ENCODE data around the gene SLC7A6.

SLC7A6 gene

DNA sequence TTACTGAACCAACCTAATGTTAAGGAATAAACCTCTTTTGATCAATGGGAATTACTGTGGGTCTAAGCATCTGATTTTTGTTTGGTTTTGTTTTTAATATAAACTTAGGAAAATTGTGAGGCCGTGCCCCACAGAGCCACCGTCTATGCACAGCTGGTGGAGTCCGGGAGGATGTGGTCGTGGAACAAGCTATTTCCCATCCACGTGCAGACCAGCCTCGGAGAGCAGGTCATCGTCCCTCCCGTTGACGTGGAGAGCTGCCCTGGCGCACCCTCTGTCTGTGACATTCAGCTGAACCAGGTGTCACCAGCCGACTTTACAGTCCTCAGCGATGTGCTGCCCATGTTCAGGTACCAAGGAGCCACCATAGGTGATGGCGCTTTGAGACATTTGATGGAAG is 74.9 kb downstream of the SLC7A6 start:
- no peak for DNase-seq (ENCODE audit: insufficient read length, low spot score)
- FAIRE-seq: no peak
- TF ChIP-seq POLR2A (IDR thresholded peaks at IDR 0.05; ENCODE audit: low read depth, low read length): no peak

DNA sequence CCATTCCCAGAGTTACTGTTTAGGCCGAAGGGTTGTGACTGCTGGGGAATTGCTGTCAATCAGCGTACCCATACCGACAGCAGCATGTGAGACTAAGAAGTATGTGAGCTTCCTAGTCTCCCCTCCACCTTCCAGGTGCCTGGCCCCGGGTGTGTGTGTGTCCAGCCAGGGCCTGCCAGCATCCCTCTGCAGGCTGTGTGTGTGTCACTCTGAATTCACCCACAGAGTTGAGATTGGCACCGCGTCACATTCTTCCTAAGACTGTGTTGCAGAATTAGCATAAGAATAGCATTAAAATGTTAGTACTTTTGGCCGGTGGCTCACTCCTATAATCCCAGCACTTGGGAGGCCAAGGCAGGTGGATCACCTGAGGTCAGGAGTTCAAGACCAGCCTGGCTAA is 78.3 kb downstream of the SLC7A6 start:
- FAIRE-seq (no peak), DNase-seq (ENCODE audit: insufficient read length, low spot score) (no peak)
- TF ChIP-seq POLR2A (IDR thresholded peaks at IDR 0.05; ENCODE audit: low read depth, low read length): no peak

DNA sequence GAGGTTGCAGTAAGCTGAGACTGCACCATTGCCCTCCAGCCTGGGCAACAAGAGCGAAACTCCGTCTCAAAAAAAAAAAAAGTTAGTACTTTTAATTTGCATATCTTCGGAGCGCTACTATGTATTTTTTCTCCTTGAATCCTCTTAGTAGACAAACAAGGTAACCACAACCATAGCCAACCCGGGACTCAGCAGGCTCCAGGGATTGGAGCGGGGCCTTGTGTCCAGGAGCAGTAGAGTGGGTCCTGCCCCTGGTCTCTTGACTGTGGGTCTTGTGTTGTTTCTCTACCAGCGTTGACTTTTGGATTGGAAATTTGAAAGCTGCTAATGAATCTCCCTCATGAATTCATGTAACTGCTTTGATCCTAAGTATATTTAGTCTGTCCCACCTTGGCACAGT is 78.8 kb downstream of the SLC7A6 start:
- no peak for TF ChIP-seq POLR2A (IDR thresholded peaks at IDR 0.05; ENCODE audit: low read depth, low read length)
- no peak for FAIRE-seq
- DNase-seq (ENCODE audit: insufficient read length, low spot score): no peak

DNA sequence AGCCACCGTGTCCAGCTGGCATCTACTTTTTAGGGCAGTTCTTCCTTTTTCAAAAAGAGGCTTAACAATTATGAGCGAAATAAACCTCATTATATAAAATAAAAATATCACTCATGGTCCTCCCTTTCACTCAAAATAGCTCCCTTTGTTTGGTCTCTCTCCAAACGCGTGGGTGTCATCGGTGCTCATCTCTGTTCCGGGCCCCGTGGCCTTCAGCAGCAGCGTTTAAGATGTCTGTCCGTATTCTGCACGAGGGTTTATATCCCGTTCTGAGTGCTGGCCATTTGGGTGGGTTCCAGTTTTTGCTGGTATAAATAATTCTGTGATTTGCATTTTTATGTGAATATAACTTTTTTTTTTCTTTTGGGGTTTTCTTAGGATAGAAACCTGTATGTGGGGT is 79.9 kb downstream of the SLC7A6 start:
- DNase-seq (ENCODE audit: insufficient read length, low spot score): no peak
- TF ChIP-seq POLR2A (IDR thresholded peaks at IDR 0.05; ENCODE audit: low read depth, low read length): no peak
- FAIRE-seq: no peak

DNA sequence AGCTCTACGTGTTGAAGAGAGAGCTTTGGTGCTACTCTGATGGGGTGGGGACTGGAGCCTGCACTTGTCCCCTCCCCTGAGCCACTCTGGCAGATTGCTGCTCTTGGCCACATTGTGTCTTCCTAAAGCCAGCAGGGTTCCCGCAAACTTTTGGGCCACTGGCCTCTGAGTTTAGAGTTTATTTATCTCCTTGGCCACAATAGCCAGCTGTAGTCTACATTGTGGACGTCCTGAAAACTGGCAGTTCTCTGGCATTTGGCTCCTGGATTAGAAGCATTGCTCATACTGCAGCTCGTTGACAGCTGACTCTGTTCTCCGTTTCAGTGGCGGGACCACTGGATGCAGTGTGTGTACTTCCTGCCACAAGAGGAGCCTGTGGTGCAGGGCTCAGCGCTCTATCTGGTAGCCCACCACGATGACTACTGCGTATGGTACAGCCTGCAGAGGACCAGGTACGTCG is 81.1 kb downstream of the SLC7A6 start:
- TF ChIP-seq POLR2A (IDR thresholded peaks at IDR 0.05; ENCODE audit: low read depth, low read length): no peak
- no peak for FAIRE-seq
- DNase-seq (ENCODE audit: insufficient read length, low spot score): no peak

DNA sequence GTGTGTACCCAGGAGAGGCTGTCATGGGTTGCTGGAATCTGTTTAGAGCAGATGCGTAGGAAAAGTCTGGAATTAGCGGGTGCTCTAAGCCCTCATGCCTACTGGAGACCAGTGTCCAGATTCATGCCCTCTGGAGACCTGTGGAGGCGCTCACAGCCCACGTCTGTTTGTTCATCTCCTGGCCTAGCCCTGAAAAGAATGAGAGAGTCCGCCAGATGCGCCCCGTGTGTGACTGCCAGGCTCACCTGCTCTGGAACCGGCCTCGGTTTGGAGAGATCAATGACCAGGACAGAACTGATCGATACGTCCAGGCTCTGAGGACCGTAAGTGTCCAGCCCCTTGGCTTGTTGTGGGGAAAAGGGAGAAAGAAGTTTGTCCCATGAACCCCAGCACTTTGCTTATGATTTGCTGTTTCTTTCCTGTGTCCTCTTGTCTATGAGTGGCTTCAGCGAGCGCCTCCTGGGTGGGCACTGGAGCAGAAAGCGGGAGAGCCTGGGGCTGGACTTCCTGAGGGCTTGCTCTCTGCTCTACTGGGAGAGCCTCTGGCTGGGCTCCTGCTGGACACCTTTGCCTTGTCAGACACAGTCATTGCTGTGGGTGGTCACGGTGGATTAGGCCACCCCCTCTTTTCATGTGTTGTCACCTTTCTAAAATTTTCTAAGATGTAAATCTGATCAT is 81.8 kb downstream of the SLC7A6 start:
- no peak for TF ChIP-seq POLR2A (IDR thresholded peaks at IDR 0.05; ENCODE audit: low read depth, low read length)
- no peak for FAIRE-seq
- no peak for DNase-seq (ENCODE audit: insufficient read length, low spot score)

DNA sequence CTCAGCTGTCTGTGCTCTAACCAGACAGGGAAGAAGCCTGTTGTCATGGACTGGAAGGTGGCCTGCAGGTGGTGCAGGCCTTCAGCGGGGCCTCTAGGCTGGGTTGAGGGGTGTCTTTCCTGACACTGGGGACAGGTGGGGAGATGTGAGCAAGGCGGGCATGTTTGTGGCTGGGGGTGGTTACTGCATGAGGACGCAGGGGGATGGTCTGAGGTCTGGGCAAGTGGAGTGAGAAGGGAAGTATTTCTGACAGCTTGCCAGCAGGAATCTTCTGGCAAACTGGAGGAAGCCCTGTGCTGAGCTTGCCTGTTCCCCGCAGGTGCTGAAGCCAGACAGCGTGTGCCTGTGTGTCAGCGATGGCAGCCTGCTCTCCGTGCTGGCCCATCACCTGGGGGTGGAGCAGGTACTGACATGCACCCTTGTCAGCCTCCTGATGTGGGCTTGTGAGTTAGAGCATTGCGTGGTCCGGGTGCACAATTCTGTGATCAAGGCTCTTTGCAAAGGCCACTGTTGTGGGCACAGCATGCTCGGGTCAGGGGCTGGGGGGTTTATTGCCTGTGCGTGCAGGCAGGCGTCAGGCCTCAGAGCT is 82.7 kb downstream of the SLC7A6 start:
- no peak for DNase-seq (ENCODE audit: insufficient read length, low spot score)
- no peak for FAIRE-seq
- no peak for TF ChIP-seq POLR2A (IDR thresholded peaks at IDR 0.05; ENCODE audit: low read depth, low read length)

DNA sequence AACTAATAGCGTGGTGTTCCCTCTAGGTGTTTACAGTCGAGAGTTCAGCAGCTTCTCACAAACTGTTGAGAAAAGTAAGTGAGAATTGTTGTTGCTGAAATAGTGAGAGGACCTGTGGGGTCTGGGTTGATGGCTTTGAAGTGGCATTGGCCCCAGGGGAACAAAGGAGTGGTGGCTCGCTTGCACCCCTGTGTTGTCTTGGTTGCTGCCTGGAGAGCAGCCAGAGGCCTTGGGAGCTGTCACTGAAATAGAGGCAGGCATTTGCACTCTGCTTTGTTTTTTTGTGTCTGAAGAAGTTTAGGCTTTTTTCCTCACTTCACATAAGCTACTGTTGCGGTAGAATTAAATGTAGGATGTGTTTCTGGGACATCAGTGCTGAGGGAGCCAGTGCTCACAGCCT is 83.3 kb downstream of the SLC7A6 start:
- no peak for DNase-seq (ENCODE audit: insufficient read length, low spot score)
- TF ChIP-seq POLR2A (IDR thresholded peaks at IDR 0.05; ENCODE audit: low read depth, low read length): no peak
- FAIRE-seq: no peak

DNA sequence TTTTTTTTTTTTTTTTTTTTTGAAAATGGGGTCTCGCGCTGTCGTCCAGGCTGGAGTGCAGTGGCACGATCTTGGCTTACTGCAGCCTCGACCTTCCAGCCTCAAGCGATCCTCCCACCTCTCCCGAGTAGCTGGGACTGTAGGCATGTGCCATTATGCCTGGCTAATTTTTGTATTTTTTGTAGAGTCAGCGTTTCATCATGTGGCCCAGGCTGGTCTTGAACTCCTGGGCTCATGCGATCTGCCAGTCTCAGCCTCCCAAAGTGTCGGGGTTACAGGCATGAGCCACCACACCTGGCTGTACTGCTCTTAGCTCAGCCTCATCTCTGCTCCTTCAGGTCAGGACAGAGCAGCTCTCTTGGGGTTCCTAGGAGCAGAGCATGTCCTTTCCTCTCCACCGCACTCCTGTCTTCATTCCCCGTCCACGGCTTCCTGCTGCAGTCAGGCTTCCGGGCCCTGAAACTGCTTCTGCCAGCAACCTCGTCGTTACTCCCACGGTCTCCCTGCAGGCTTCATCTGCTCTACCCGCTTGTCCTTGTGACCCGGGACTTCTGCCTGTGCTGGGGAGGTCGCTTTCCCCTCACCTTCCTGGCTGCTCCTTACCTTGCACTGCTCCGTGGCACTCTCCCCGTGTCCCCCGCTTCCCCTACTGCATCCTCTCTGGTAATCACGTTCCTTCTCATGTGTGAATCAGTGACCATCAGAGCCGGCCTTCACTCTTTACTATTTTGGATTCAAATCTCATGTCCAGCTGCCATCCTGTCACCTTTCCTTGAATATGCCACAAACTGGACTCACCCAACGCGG is 84.5 kb downstream of the SLC7A6 start:
- no peak for DNase-seq (ENCODE audit: insufficient read length, low spot score)
- FAIRE-seq: no peak
- no peak for TF ChIP-seq POLR2A (IDR thresholded peaks at IDR 0.05; ENCODE audit: low read depth, low read length)

DNA sequence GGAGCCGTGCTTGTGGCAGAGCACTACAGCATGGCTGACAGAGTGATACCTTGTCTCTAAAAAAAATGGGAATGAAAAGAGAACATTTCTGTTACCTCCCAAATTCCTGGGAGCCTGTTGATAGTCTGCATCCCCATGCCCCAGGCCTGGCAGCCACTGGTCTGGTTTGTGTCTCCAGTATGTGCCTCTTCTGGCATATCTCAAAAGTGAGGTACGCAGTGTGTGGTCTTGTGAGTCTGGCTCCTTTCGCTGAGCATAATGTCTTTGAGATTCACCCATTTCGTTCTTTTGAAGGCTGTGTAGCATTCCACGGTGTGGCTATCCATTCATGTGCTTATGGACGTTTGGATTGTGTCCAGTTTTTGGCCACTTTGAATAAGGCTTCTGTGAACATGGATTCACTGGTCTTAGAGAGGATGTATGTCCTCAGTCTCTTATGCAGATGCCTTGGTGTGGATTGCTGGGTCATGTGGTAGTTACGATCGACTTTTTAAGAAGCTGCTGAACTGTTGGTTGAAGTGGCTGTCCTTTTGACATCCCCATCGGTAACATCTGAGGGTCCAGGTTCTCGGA is 85.6 kb downstream of the SLC7A6 start:
- TF ChIP-seq POLR2A (IDR thresholded peaks at IDR 0.05; ENCODE audit: low read depth, low read length): no peak
- FAIRE-seq: no peak
- DNase-seq (ENCODE audit: insufficient read length, low spot score): no peak

DNA sequence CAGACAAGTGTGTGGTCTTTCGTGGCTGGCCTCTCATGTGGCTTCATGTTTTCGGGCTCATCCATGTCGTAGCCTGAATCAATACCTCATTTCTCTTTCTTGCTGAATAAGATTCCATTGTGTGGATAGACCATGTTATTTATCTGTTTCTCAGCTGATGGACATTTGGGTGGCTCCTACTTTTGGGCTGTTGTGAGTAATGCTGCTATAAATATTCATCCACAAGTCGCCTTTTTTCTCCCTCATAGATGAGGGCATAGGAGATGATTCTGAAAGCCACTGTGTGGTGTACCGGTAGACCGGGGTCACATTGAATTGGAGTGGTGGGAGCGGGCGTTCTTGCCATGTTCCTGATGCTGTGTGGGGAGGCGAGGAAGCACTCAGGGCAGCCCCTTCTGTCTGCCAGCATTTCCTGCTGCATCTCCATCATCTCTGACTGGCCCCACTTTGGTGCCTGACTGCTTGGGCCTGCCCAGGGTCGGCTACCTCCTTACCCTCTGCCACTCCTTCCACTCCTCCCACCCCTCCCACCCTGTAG is 86.6 kb downstream of the SLC7A6 start:
- no peak for TF ChIP-seq POLR2A (IDR thresholded peaks at IDR 0.05; ENCODE audit: low read depth, low read length)
- no peak for DNase-seq (ENCODE audit: insufficient read length, low spot score)
- no peak for FAIRE-seq

Measured in H54 (cell line).